OCI-LY1 (cell line): ENCODE data around the gene ZNF541.

Experiments
- H2AFZ ChIP-seq: fragments of 200-600 bp; sonication (generic), shearing (Covaris generic); 2 replicates; pipeline ENCODE4 v1.6.0; 2014; ENCODE audit warnings: antibody characterized with exemption, mild to moderate bottlenecking, low read length
- H3F3A ChIP-seq: fragments of 200-600 bp; sonication (generic), shearing (Covaris generic); 2 replicates; pipeline ENCODE4 v1.6.0; 2014; ENCODE audit warnings: mild to moderate bottlenecking, antibody characterized with exemption, low read length, moderate library complexity; ENCODE audit not compliant: insufficient read depth
- H3K27ac ChIP-seq: fragments of 200-600 bp; sonication (generic); 2 replicates; pipeline ENCODE4 v1.5.1; 2014; ENCODE audit warnings: low read length, mixed run types, mild to moderate bottlenecking, low read depth; ENCODE audit not compliant: poor library complexity, severe bottlenecking
- H3K27me3 ChIP-seq: fragments of 200-600 bp; sonication (generic); 2 replicates; pipeline ENCODE4 v1.6.0; 2014; ENCODE audit warnings: antibody characterized with exemption, mild to moderate bottlenecking, low read length, moderate library complexity; ENCODE audit not compliant: insufficient read depth
- H3K36me3 ChIP-seq: fragments of 200-600 bp; sonication (generic); 2 replicates; pipeline ENCODE4 v1.6.1; 2014; ENCODE audit warnings: mild to moderate bottlenecking, antibody characterized with exemption, low read length, moderate library complexity, mixed read lengths; ENCODE audit not compliant: insufficient read depth
- H3K4me1 ChIP-seq: fragments of 200-600 bp; sonication (generic); 2 replicates; pipeline ENCODE4 v1.5.1; 2014; ENCODE audit warnings: mild to moderate bottlenecking, low read length, moderate library complexity; ENCODE audit not compliant: insufficient read depth, severe bottlenecking
- H3K4me2 ChIP-seq: fragments of 200-600 bp; sonication (generic), shearing (Covaris generic); 2 replicates; pipeline ENCODE4 v1.6.1; 2014; ENCODE audit warnings: low read length
- H3K4me3 ChIP-seq: fragments of 200-600 bp; sonication (generic); 2 replicates; pipeline ENCODE4 v1.5.1; 2014; ENCODE audit warnings: low read length, low read depth, mild to moderate bottlenecking, mixed read lengths; ENCODE audit not compliant: poor library complexity, severe bottlenecking
- H3K79me2 ChIP-seq: fragments of 200-600 bp; shearing (Covaris generic); 2 replicates; pipeline ENCODE4 v1.6.1; 2016; ENCODE audit warnings: mixed run types, low read length, mixed read lengths; ENCODE audit not compliant: insufficient read depth
- H3K9ac ChIP-seq: fragments of 200-600 bp; sonication (generic), shearing (Covaris generic); 2 replicates; pipeline ENCODE4 v1.6.1; 2014; ENCODE audit warnings: mild to moderate bottlenecking, low read length, mixed read lengths
- H3K9me2 ChIP-seq: fragments of 200-600 bp; sonication (generic), shearing (Covaris generic); 2 replicates; pipeline ENCODE4 v1.6.1; 2014; ENCODE audit warnings: low read depth, mild to moderate bottlenecking, low read length, mixed read lengths
- H3K9me3 ChIP-seq: fragments of 200-600 bp; shearing (Covaris generic); 2 replicates; pipeline ENCODE4 v1.6.1; 2014; ENCODE audit warnings: low read length, mixed read lengths
- H4K20me1 ChIP-seq: fragments of 200-600 bp; sonication (generic), shearing (Covaris generic); 2 replicates; pipeline ENCODE4 v1.6.0; 2016; ENCODE audit warnings: mild to moderate bottlenecking, low read length; ENCODE audit not compliant: insufficient read depth
- EZH2 ChIP-seq: fragments of 200-600 bp; sonication (generic), shearing (Covaris generic); IDR thresholded peaks from 2 replicates; pipeline ENCODE4 v1.8.0; 2017; ENCODE audit warnings: borderline replicate concordance, mixed run types, mild to moderate bottlenecking, antibody characterized with exemption, low read length, moderate library complexity, mixed read lengths
- TF ChIP-seq, protein P1 (sequence below): fragments of 200-600 bp; sonication (generic), shearing (Covaris generic); IDR thresholded peaks from 2 replicates; pipeline ENCODE4 v1.5.1; 2017; ENCODE audit warnings: mild to moderate bottlenecking, antibody characterized with exemption, low read length, moderate library complexity, mixed read lengths

Gene ZNF541, protein sequence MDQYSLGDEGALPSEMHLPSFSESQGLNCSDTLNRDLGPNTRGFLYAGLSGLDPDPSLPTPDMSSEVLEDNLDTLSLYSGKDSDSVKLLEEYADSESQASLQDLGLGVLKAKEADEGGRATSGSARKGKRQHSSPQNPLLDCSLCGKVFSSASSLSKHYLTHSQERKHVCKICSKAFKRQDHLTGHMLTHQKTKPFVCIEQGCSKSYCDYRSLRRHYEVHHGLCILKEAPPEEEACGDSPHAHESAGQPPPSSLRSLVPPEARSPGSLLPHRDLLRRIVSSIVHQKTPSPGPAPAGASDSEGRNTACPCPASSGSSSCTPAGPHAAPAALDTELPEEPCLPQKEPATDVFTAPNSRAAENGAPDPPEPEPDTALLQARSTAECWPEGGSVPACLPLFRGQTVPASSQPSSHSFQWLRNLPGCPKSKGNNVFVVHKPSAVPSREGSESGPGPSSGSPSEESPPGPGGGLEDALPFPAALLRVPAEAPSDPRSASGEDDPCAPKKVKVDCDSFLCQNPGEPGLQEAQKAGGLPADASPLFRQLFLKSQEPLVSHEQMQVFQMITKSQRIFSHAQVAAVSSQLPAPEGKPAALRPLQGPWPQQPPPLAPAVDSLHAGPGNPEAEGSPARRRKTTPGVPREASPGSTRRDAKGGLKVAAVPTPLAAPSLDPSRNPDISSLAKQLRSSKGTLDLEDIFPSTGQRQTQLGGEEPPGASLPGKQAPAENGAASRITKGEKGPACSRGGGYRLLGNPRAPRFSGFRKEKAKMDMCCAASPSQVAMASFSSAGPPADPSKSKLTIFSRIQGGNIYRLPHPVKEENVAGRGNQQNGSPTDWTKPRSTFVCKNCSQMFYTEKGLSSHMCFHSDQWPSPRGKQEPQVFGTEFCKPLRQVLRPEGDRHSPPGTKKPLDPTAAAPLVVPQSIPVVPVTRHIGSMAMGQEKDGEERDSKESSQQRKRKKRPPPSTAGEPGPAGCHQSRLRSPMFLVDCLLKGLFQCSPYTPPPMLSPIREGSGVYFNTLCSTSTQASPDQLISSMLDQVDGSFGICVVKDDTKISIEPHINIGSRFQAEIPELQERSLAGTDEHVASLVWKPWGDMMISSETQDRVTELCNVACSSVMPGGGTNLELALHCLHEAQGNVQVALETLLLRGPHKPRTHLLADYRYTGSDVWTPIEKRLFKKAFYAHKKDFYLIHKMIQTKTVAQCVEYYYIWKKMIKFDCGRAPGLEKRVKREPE (N-terminal part only)

DNA sequence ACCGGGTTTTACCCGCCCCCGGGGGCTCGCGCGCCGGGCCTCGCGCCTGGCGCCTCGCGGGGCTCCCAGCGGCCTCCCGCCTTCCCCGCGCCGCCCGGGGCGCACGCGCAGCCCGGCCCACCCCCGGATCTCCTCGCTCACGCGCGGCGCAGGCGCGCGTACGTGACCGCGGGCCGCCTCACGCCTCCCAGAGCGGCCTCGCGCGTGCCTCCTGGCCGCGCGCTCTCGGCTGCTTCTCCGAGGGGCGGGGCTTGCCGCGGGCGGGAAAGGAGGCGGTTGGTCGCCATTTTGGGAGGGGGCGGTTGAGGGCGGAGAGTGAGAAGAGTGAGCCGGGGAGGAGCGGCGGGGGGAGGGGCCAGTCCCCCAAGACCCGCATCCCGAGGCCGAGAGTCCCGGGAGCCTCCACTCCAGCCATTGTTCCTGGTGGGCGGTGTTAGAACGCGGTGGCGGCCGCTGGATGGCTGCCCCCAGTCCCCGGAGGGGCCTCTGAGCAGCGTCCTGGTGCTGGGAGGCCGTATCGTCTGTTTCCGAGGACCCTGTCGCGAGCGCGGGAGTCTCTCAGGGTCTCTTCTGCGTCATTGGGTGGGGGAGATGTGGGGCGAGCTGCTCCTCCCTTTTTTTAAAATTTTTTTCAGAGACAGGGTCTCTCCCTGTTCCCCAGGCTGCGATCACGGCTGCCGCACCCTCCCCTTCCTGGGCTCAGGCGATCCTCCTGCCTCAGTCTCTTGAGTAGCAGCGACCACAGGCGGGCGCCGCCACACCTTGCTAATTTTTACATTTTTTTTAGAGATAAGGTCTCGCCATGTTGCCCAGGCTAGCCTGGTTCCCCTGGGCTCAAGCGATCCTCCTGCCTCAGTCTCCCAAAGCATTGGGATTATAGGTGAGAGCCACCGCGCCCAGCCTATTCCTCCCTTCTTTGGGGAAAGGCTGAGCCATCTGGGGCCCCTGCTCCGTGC is at the start of gene ZNF541:
Gene ZNF541, minus strand, starts transcription at position 78 of the 956 bp plus-strand sequence. CDS start 17,292 bp downstream, outside the sequence.
- Histone ChIP-seq H2AFZ (no peak within 1 kb of the TSS), H3K4me2 (no peak within 1 kb of the TSS)
- TF ChIP-seq EZH2: no peak
- TF ChIP-seq, protein P1, sequence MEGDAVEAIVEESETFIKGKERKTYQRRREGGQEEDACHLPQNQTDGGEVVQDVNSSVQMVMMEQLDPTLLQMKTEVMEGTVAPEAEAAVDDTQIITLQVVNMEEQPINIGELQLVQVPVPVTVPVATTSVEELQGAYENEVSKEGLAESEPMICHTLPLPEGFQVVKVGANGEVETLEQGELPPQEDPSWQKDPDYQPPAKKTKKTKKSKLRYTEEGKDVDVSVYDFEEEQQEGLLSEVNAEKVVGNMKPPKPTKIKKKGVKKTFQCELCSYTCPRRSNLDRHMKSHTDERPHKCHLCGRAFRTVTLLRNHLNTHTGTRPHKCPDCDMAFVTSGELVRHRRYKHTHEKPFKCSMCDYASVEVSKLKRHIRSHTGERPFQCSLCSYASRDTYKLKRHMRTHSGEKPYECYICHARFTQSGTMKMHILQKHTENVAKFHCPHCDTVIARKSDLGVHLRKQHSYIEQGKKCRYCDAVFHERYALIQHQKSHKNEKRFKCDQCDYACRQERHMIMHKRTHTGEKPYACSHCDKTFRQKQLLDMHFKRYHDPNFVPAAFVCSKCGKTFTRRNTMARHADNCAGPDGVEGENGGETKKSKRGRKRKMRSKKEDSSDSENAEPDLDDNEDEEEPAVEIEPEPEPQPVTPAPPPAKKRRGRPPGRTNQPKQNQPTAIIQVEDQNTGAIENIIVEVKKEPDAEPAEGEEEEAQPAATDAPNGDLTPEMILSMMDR: no peak

DNA sequence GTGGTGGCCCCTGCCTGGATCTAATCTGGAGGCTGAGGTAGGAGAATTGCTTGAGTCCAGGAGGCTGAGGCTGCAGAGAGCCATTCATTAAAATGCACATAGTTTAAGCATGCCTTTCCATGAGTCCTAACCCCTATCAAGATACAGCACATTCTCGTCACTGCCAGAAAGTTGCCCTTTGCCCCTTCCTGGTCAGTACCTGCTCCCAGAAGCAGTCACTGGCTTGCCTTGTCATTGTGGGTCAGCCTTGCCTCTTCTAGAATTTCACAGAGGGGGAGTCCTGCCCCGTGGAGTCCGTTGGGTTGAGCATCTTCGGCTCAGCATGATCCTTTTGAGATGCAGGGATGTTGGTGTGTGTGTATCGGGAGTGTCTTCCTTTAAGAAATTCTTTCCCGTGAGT is 46.8 kb upstream of the ZNF541 start:
- Histone ChIP-seq H4K20me1 (no peaks in the 10 kb centered on the region), H3K4me3 (no peak overlapping the region), H3K36me3 (peaks cover 6% of the 10 kb centered on the region; the same call in 1 of the 2 replicates), H3F3A (no peaks in the 10 kb centered on the region), H3K9ac (no peak overlapping the region), H3K9me2 (no peaks in the 10 kb centered on the region), H3K79me2 (peaks cover 39% of the 10 kb centered on the region), H3K9me3 (no peaks in the 10 kb centered on the region), H3K4me2 (no peak overlapping the region), H3K27me3 (no peaks in the 10 kb centered on the region), H2AFZ (no peak overlapping the region), H3K27ac (no peak overlapping the region), H3K4me1 (peaks cover 5% of the 10 kb centered on the region)
- TF ChIP-seq, protein P1: no peak
- no peak for TF ChIP-seq EZH2

More for the DNA sequence above, at the start of gene ZNF541:
- Histone ChIP-seq H3K4me3 (no peak within 1 kb of the TSS), H3K36me3 (no peaks in the 10 kb centered on the region), H3K27ac (no peak within 1 kb of the TSS), H3K9me3 (no peaks in the 10 kb centered on the region), H4K20me1 (no peaks in the 10 kb centered on the region), H3K79me2 (no peaks in the 10 kb centered on the region), H3F3A (no peaks in the 10 kb centered on the region), H3K9ac (no peak within 1 kb of the TSS), H3K9me2 (no peaks in the 10 kb centered on the region), H3K27me3 (no peaks in the 10 kb centered on the region), H3K4me1 (peaks cover 15% of the 10 kb centered on the region)
